A549 (cell line): ENCODE measurements around the gene FOXQ1. TPM values are rescaled to one million over a fixed set of nuclear protein-coding genes. Genes with fewer than 3 reads are reported as not detected.

Source experiments
- ATAC-seq, 2 experiments: fragments of 200-7000 bp in 1 of 2; fragments of >200 bp in 1 of 2; cut with Nextera tagmentation in 1 of 2; cut with Tn5 transposase in 1 of 2; 3 replicates each; pipeline versions ENCODE4 v1.8.0 to v1.9.1; 2018 to 2020; ENCODE audit warnings: mild to moderate bottlenecking in 1 of 2, moderate library complexity in 1 of 2
- CTCF ChIA-PET: fragments of 300-600 bp; sonication (Branson Sonifier 250); formaldehyde crosslinking; extraction: SDS; loops from one replicate; lab custom pipeline; 2021; ENCODE audit warnings: antibody characterized with exemption, inconsistent platforms; lab: Yijun Ruan, JAX
- POLR2A ChIA-PET: fragments of 350-600 bp; formaldehyde crosslinking; extraction: SDS; loops from one replicate; lab custom pipeline; 2021; ENCODE audit warnings: antibody characterized with exemption, inconsistent platforms; lab: Yijun Ruan, JAX
- DNase-seq, 2 experiments: peaks; one replicate each; pipeline versions ENCODE4 v3.0.0 to v3.0.0-alpha.2; 2011 to 2016; ENCODE audit warnings: low read depth in 1 of 2, low spot score in 1 of 2
- FAIRE-seq: peaks from 2 replicates; lab custom pipeline; 2011; peaks lifted over from hg19 to GRCh38; lab: Jason Lieb, UNC
- H3K27ac ChIP-seq, 2 experiments: fragments of >200 bp; sonication (Bioruptor Twin); formaldehyde crosslinking; 3 replicates each; pipeline ENCODE4 v1.5.1; 2016 to 2017
- H3K4me1 ChIP-seq: fragments of >200 bp; sonication (Bioruptor Twin); formaldehyde crosslinking; 3 replicates; pipeline ENCODE4 v1.6.1; 2016
- H3K4me2 ChIP-seq: fragments of >200 bp; sonication (Bioruptor Twin); formaldehyde crosslinking; 3 replicates; pipeline ENCODE4 v1.6.1; 2016
- H3K4me3 ChIP-seq: fragments of >200 bp; sonication (Bioruptor Twin); formaldehyde crosslinking; 3 replicates; pipeline ENCODE4 v1.5.1; 2016
- H3K9me3 ChIP-seq: fragments of >200 bp; sonication (Bioruptor Twin); formaldehyde crosslinking; 3 replicates; pipeline ENCODE4 v1.6.1; 2016
- BHLHE40 ChIP-seq: IDR thresholded peaks from 2 replicates; pipeline ENCODE4 v1.6.1; 2012; ENCODE audit warnings: low read depth, low read length, inconsistent platforms
- CBX2 ChIP-seq: fragments of 200-600 bp; sonication (generic); IDR thresholded peaks from 2 replicates; pipeline ENCODE4 v1.6.1; 2016; ENCODE audit warnings: low read depth, mild to moderate bottlenecking, borderline replicate concordance
- CBX8 ChIP-seq: fragments of 200-600 bp; sonication (generic); IDR thresholded peaks from 2 replicates; pipeline ENCODE4 v1.6.1; 2016
- CHD2 ChIP-seq: fragments of 150-350 bp; IDR thresholded peaks from 2 replicates; pipeline ENCODE4 v1.6.1; 2014; ENCODE audit warnings: low read length; ENCODE audit not compliant: partially characterized antibody
- CHD4 ChIP-seq: fragments of 200-600 bp; sonication (generic); IDR thresholded peaks from 2 replicates; pipeline ENCODE4 v1.6.1; 2016; ENCODE audit warnings: antibody characterized with exemption, mild to moderate bottlenecking, borderline replicate concordance
- EHF ChIP-seq: fragments of 250-450 bp; sonication (Bioruptor Pico); IDR thresholded peaks from 2 replicates; pipeline ENCODE4 v1.5.0; 2020; ENCODE audit warnings: mild to moderate bottlenecking
- EP300 ChIP-seq, 2 experiments: fragments of >200 bp; sonication (Bioruptor Twin); formaldehyde crosslinking; IDR thresholded peaks; 2 replicates in 1 of 2; 3 replicates in 1 of 2; pipeline ENCODE4 v1.6.1; 2016 to 2017
- FOXS1 ChIP-seq: fragments of 250-450 bp; sonication (Bioruptor Pico); IDR thresholded peaks from 2 replicates; pipeline ENCODE4 v1.5.0; 2020; ENCODE audit warnings: mild to moderate bottlenecking, moderate library complexity
- HDAC2 ChIP-seq: fragments of 200-600 bp; sonication (generic); IDR thresholded peaks from 2 replicates; pipeline ENCODE4 v1.6.1; 2016
- HEYL ChIP-seq: fragments of 250-450 bp; sonication (Bioruptor Pico); IDR thresholded peaks from 2 replicates; pipeline ENCODE4 v1.8.0; 2021; ENCODE audit warnings: mild to moderate bottlenecking, moderate library complexity
- HOXA7 ChIP-seq: fragments of 250-450 bp; sonication (Bioruptor Pico); IDR thresholded peaks from 2 replicates; pipeline ENCODE4 v1.5.0; 2020; ENCODE audit warnings: mild to moderate bottlenecking, moderate library complexity
- HOXB5 ChIP-seq: fragments of 250-450 bp; sonication (Bioruptor Pico); IDR thresholded peaks from 2 replicates; pipeline ENCODE4 v1.5.0; 2020; ENCODE audit warnings: mild to moderate bottlenecking, moderate library complexity
- JUN ChIP-seq, 2 experiments: fragments of >200 bp; sonication (Bioruptor Twin); formaldehyde crosslinking; IDR thresholded peaks; 2 replicates in 1 of 2; 3 replicates in 1 of 2; pipeline ENCODE4 v1.6.1; 2016 to 2017
- JUNB ChIP-seq: fragments of >200 bp; sonication (Bioruptor Twin); formaldehyde crosslinking; IDR thresholded peaks from 2 replicates; pipeline ENCODE4 v1.6.1; 2016
- KDM1A ChIP-seq: fragments of 200-600 bp; sonication (generic); IDR thresholded peaks from 2 replicates; pipeline ENCODE4 v1.6.1; 2016; ENCODE audit warnings: low read depth, mild to moderate bottlenecking
- KDM5A ChIP-seq: fragments of 200-600 bp; sonication (generic); IDR thresholded peaks from 2 replicates; pipeline ENCODE4 v1.6.1; 2016; ENCODE audit warnings: antibody characterized with exemption, mild to moderate bottlenecking
- MAZ ChIP-seq: fragments of 150-350 bp; IDR thresholded peaks from 2 replicates; pipeline ENCODE4 v1.6.1; 2014; ENCODE audit warnings: antibody characterized with exemption, low read depth, low read length, borderline replicate concordance
- NFE2L2 ChIP-seq: fragments of 150-350 bp; conservative IDR thresholded peaks from 2 replicates; pipeline ENCODE4 v1.6.1; 2014; ENCODE audit warnings: low read length
- NPAS2 ChIP-seq: fragments of 250-450 bp; sonication (Bioruptor Pico); IDR thresholded peaks from 2 replicates; pipeline ENCODE4 v1.8.0; 2022; ENCODE audit warnings: mild to moderate bottlenecking, moderate library complexity, borderline replicate concordance
- PHF8 ChIP-seq: fragments of 200-600 bp; sonication (generic); IDR thresholded peaks from 2 replicates; pipeline ENCODE4 v1.6.1; 2016; ENCODE audit warnings: low read depth, mild to moderate bottlenecking, antibody characterized with exemption, moderate library complexity, borderline replicate concordance
- RAD21 ChIP-seq, 2 experiments: fragments of >200 bp in 1 of 2; sonication (Bioruptor Twin) in 1 of 2; formaldehyde crosslinking in 1 of 2; IDR thresholded peaks in 1 of 2; conservative IDR thresholded peaks in 1 of 2; 2 replicates in 1 of 2; 3 replicates in 1 of 2; pipeline ENCODE4 v1.6.1; 2012 to 2018; ENCODE audit warnings: inconsistent platforms in 1 of 2
- RARB ChIP-seq: fragments of 250-450 bp; sonication (Bioruptor Pico); IDR thresholded peaks from 2 replicates; pipeline ENCODE4 v1.8.0; 2021; ENCODE audit warnings: mild to moderate bottlenecking, moderate library complexity
- RCOR1 ChIP-seq: fragments of 150-350 bp; IDR thresholded peaks from 2 replicates; pipeline ENCODE4 v1.6.1; 2014; ENCODE audit warnings: antibody characterized with exemption, low read length, low read depth
- RNF2 ChIP-seq: fragments of 200-600 bp; sonication (generic); IDR thresholded peaks from 2 replicates; pipeline ENCODE4 v1.6.1; 2016; ENCODE audit warnings: low read depth, mild to moderate bottlenecking, antibody characterized with exemption, moderate library complexity, borderline replicate concordance
- SMC3 ChIP-seq: fragments of >200 bp; sonication (Bioruptor Twin); formaldehyde crosslinking; IDR thresholded peaks from 3 replicates; pipeline ENCODE4 v1.6.1; 2018; ENCODE audit warnings: inconsistent platforms
- TFCP2L1 ChIP-seq: fragments of 250-450 bp; sonication (Bioruptor Pico); IDR thresholded peaks from 2 replicates; pipeline ENCODE4 v1.5.0; 2021; ENCODE audit warnings: mild to moderate bottlenecking
- TP53 ChIP-seq: fragments of 250-450 bp; sonication (Bioruptor Pico); IDR thresholded peaks from 2 replicates; pipeline ENCODE4 v1.5.0; 2021; ENCODE audit warnings: mild to moderate bottlenecking, moderate library complexity
- ZC3H11A ChIP-seq: fragments of 450-650 bp; IDR thresholded peaks from 2 replicates; pipeline ENCODE4 v1.6.1; 2014; ENCODE audit warnings: antibody characterized with exemption, mild to moderate bottlenecking
- ZSCAN20 ChIP-seq: fragments of 250-450 bp; sonication (Bioruptor Pico); IDR thresholded peaks from 2 replicates; pipeline ENCODE4 v1.8.0; 2022; ENCODE audit warnings: mild to moderate bottlenecking, moderate library complexity
- WGBS: methylation state at CpG from one replicate; pipeline ENCODE4 v1.1.6; 2017; ENCODE audit errors: missing lambda C conversion rate; 5-methylcytosine and 5-hydroxymethylcytosine counted together
- polyA plus RNA-seq, 4 experiments: library from polyadenylated mRNA; depleted of rRNA in 3 of 4; stranded (reverse); fragments of >200 nt; fragmentation: RNase III in 1 of 4; extraction: RNeasy Plus Mini Kit Qiagen cat#74134 plus additional on column Dnase treatment in 1 of 4; gene quantifications; 2 replicates in 3 of 4; 3 replicates in 1 of 4; pipeline ENCODE4 v1.2.3, GENCODE V29; 2011 to 2017
- TF ChIP-seq, protein P1 (sequence below): fragments of 150-350 bp; IDR thresholded peaks from 2 replicates; pipeline ENCODE4 v1.6.1; 2014; ENCODE audit warnings: low read depth, mild to moderate bottlenecking, low read length
- TF ChIP-seq, protein P2 (sequence below): IDR thresholded peaks from 2 replicates; pipeline ENCODE4 v1.6.1; 2012
- TF ChIP-seq, protein P3 (sequence below): fragments of 250-450 bp; sonication (Bioruptor Pico); IDR thresholded peaks from 2 replicates; pipeline ENCODE4 v1.5.0; 2020; ENCODE audit warnings: low read depth, mild to moderate bottlenecking, moderate library complexity
- TF ChIP-seq, protein P4 (sequence below): fragments of 450-650 bp; IDR thresholded peaks from 2 replicates; pipeline ENCODE4 v1.6.1; 2014; ENCODE audit warnings: antibody characterized with exemption
- TF ChIP-seq, protein P5 (sequence below): fragments of >200 bp; sonication (Bioruptor Twin); formaldehyde crosslinking; IDR thresholded peaks from 2 replicates; pipeline ENCODE4 v1.6.1; 2016
- TF ChIP-seq, protein P6 (sequence below): fragments of 250-450 bp; sonication (Bioruptor Pico); IDR thresholded peaks from 2 replicates; pipeline ENCODE4 v1.5.0; 2021; ENCODE audit warnings: mild to moderate bottlenecking, moderate library complexity, borderline replicate concordance

FOXQ1 gene
- polyA plus RNA-seq, 2 of the 4 experiments (the other 2 are of a cell fraction) = 3.5 to 3.6 TPM

DNA sequence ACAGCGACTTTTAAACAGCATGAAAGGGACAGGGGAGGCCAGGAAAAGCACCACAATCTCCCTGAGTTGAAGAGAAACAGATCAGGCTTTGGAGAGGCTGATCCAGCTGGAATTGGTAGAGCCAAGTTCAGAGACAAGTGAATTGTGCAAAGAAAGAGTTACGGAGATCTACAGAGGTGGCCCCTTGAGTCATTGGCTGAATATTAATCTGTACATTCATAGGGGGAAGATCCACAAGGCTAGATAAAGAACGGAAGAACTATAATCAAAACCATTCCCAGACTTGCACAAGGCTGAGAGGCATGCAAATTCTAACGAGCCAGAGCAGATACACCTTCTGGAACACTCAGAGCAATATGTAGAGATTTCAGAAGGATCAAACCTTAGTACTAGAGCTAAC lies 14.2 kb upstream of the FOXQ1 start:
- Histone ChIP-seq H3K4me3 (no peak overlapping the region), H3K27ac (peak overlapping the region; percentile 82), H3K4me1 (peaks cover 35% of the 10 kb centered on the region), H3K9me3 (peaks cover 8% of the 10 kb centered on the region; the same call in 1 of the 3 replicates), H3K4me2 (peak overlapping the region; percentile 78)
- no peak for FAIRE-seq
- peak; percentile 70 to 84 for ATAC-seq
- POLR2A ChIA-PET = interaction anchor here (1.0 to 3.7 kb wide), 2 partner anchors 14 to 31 kb away, joined by 3 to 26 read pairs; partner anchors contain the start of gene FOXQ1
- peak; percentile 45 to 47 for DNase-seq
- 6% methylated on average over 4 of the region's 4 CpGs for WGBS
- CTCF ChIA-PET = interaction anchor here (2.0 to 5.1 kb wide), 3 partner anchors 15 to 385 kb away, joined by 4 to 23 read pairs (median 5); partner anchors contain the start of gene FOXQ1
- TF ChIP-seq ZSCAN20 (CRISPR knock-in tag) (no peak), CHD4 (no peak), NPAS2 (no peak), ZC3H11A (no peak), EHF (CRISPR knock-in tag) (no peak), RARB (CRISPR knock-in tag) (no peak), SMC3 (no peak), RNF2 (no peak), KDM1A (no peak), TP53 (CRISPR knock-in tag) (no peak), EP300 (IDR thresholded peaks at IDR 0.05) (peak; percentile 11 to 27; a peak in 1 of 5 replicates), JUNB (peak; percentile 54; the same call in 1 of the 2 replicates), JUN (IDR thresholded peaks at IDR 0.05) (peak in 1 of 2 experiments; percentile 24; a peak in 1 of 5 replicates), KDM5A (no peak), HEYL (no peak), RAD21 (conservative IDR thresholded peaks at IDR 0.05 in 1 of 2, IDR thresholded peaks at IDR 0.05 in 1 of 2) (0 out of 5 replicates have a peak, but pooled peaks of 1 of the 2 experiments have one; percentile 20), NFE2L2 (no peak), HOXB5 (no peak), TFCP2L1 (no peak), HDAC2 (no peak), HOXA7 (CRISPR knock-in tag) (no peak), RCOR1 (no peak), CHD2 (no peak), MAZ (no peak), PHF8 (no peak), CBX2 (no peak), CBX8 (no peak), BHLHE40 (no peak), FOXS1 (CRISPR knock-in tag) (no peak)
- TF ChIP-seq, protein P1, sequence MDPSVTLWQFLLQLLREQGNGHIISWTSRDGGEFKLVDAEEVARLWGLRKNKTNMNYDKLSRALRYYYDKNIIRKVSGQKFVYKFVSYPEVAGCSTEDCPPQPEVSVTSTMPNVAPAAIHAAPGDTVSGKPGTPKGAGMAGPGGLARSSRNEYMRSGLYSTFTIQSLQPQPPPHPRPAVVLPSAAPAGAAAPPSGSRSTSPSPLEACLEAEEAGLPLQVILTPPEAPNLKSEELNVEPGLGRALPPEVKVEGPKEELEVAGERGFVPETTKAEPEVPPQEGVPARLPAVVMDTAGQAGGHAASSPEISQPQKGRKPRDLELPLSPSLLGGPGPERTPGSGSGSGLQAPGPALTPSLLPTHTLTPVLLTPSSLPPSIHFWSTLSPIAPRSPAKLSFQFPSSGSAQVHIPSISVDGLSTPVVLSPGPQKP = no peak
- TF ChIP-seq, protein P2, sequence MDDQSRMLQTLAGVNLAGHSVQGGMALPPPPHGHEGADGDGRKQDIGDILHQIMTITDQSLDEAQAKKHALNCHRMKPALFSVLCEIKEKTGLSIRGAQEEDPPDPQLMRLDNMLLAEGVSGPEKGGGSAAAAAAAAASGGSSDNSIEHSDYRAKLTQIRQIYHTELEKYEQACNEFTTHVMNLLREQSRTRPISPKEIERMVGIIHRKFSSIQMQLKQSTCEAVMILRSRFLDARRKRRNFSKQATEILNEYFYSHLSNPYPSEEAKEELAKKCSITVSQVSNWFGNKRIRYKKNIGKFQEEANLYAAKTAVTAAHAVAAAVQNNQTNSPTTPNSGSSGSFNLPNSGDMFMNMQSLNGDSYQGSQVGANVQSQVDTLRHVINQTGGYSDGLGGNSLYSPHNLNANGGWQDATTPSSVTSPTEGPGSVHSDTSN = no peak
- TF ChIP-seq, protein P3, sequence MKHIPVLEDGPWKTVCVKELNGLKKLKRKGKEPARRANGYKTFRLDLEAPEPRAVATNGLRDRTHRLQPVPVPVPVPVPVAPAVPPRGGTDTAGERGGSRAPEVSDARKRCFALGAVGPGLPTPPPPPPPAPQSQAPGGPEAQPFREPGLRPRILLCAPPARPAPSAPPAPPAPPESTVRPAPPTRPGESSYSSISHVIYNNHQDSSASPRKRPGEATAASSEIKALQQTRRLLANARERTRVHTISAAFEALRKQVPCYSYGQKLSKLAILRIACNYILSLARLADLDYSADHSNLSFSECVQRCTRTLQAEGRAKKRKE (CRISPR knock-in tag) = no peak
- TF ChIP-seq, protein P4, sequence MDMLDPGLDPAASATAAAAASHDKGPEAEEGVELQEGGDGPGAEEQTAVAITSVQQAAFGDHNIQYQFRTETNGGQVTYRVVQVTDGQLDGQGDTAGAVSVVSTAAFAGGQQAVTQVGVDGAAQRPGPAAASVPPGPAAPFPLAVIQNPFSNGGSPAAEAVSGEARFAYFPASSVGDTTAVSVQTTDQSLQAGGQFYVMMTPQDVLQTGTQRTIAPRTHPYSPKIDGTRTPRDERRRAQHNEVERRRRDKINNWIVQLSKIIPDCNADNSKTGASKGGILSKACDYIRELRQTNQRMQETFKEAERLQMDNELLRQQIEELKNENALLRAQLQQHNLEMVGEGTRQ = no peak
- TF ChIP-seq, protein P5, sequence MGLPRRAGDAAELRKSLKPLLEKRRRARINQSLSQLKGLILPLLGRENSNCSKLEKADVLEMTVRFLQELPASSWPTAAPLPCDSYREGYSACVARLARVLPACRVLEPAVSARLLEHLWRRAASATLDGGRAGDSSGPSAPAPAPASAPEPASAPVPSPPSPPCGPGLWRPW = no peak
- TF ChIP-seq, protein P6, sequence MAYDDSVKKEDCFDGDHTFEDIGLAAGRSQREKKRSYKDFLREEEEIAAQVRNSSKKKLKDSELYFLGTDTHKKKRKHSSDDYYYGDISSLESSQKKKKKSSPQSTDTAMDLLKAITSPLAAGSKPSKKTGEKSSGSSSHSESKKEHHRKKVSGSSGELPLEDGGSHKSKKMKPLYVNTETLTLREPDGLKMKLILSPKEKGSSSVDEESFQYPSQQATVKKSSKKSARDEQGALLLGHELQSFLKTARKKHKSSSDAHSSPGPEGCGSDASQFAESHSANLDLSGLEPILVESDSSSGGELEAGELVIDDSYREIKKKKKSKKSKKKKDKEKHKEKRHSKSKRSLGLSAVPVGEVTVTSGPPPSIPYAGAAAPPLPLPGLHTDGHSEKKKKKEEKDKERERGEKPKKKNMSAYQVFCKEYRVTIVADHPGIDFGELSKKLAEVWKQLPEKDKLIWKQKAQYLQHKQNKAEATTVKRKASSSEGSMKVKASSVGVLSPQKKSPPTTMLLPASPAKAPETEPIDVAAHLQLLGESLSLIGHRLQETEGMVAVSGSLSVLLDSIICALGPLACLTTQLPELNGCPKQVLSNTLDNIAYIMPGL (CRISPR knock-in tag) = no peak
